T-helper 2 cell treated with Interferon-gamma antibody and Interleukin-4, amounts not matched to agents 100 ng/mL and 5 ng/mL, for 36 hours (primary cell): Measurements from ENCODE around the gene MS4A8. TPM values are rescaled to one million over a fixed set of nuclear protein-coding genes. Genes with fewer than 3 reads are reported as not detected.

Experiments
- intact Hi-C: fragments of 100-400 bp; cut with micrococcal nuclease; formaldehyde crosslinking; loops from one replicate; pipeline ENCODE4 v1.15.1; 2023
- total RNA-seq: library from RNA; stranded (reverse); gene quantifications from 2 replicates; pipeline ENCODE4 v1.2.3, GENCODE V29; 2022

Gene MS4A8
- total RNA-seq, 1 donor from 2014 or later = not detected

GRCh38 chr11:60762851-60763691, 63.7 kb downstream of the MS4A8 start:
- intact Hi-C loops = no loop called here

GRCh38 chr11:60763692-60764369, 64.4 kb downstream of the MS4A8 start:
- intact Hi-C loops = no loop called here

- intact Hi-C loops = no loop called here
Observed at GRCh38 chr11:60764879-60765278, 65.5 kb downstream of the MS4A8 start.

GRCh38 chr11:60765355-60765754, 65.9 kb downstream of the MS4A8 start:
- intact Hi-C loops = no loop called here

Other genes starting within 250 kb of the MS4A8 start
- gene MS4A1, start 243.8 kb upstream of the MS4A8 start, total RNA-seq = 0.27 TPM in 1 of 2 replicates, not detected in the other
- not detected in 2 replicates for gene MS4A12, start 206.8 kb upstream of the MS4A8 start, total RNA-seq
- not detected in 2 replicates for gene MS4A13, start 184.2 kb upstream of the MS4A8 start, total RNA-seq
- not detected in 2 replicates for gene MS4A18, start 25.1 kb downstream of the MS4A8 start, total RNA-seq
- not detected in 2 replicates for gene MS4A15, start 57.3 kb downstream of the MS4A8 start, total RNA-seq
- gene MS4A10, start 85.7 kb downstream of the MS4A8 start, total RNA-seq = not detected in 2 replicates
- gene CCDC86, start 142.5 kb downstream of the MS4A8 start, total RNA-seq = 69.4 and 69.5 TPM in 2 replicates
- gene PTGDR2, start 156.3 kb downstream of the MS4A8 start, total RNA-seq = 31.5 and 32.7 TPM in 2 replicates
- gene ZP1, start 167.9 kb downstream of the MS4A8 start, total RNA-seq = 0.61 and 0.66 TPM in 2 replicates
- 184 and 185 TPM in 2 replicates for gene PRPF19, start 207.0 kb downstream of the MS4A8 start, total RNA-seq
- gene TMEM109, start 214.5 kb downstream of the MS4A8 start, total RNA-seq = 132 TPM in 2 replicates
- gene TMEM132A, start 224.8 kb downstream of the MS4A8 start, total RNA-seq = 0.30 and 0.48 TPM in 2 replicates